Suprapubic skin (tissue), 3 donors: ENCODE results near the gene PRCC.

ENCODE experiments used
- POLR2AphosphoS5 ChIP-seq, 3 donors: sonication (generic); formaldehyde crosslinking; IDR thresholded peaks; one replicate each; pipeline ENCODE4 v1.6.1; 2017; ENCODE audit warnings: antibody characterized with exemption in 3 of 3
- TF ChIP-seq, protein P1 (sequence below), 2 donors: fragments of 200-600 bp in 1 of 2; fragments of 450-650 bp in 1 of 2; sonication (generic) in 1 of 2; IDR thresholded peaks; one replicate each; pipeline ENCODE4 v1.5.1; 2016 to 2019; ENCODE audit warnings: antibody characterized with exemption in 2 of 2, mild to moderate bottlenecking in 1 of 2, moderate library complexity in 1 of 2

DNA sequence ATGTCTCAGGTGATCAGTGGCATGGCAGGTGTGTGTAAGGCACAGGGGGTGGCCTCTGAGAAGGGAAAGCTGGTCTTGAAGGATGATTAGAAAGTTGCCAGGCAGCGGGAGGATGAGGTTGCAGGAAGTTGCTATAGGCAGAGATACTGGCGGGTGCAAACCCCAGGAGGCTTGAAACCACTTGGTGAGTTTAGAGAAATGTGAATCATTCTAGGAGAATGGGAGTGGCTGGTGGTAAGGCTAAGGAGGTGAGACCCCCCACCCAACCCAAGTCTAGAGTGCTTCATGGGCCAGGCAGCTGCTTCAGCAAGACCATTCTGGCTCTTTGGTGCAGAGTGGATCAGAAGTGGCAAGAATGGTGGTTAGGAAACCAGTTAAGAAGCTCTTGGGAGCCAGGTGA is 40.3 kb downstream of the PRCC start:
- TF ChIP-seq, protein P1, sequence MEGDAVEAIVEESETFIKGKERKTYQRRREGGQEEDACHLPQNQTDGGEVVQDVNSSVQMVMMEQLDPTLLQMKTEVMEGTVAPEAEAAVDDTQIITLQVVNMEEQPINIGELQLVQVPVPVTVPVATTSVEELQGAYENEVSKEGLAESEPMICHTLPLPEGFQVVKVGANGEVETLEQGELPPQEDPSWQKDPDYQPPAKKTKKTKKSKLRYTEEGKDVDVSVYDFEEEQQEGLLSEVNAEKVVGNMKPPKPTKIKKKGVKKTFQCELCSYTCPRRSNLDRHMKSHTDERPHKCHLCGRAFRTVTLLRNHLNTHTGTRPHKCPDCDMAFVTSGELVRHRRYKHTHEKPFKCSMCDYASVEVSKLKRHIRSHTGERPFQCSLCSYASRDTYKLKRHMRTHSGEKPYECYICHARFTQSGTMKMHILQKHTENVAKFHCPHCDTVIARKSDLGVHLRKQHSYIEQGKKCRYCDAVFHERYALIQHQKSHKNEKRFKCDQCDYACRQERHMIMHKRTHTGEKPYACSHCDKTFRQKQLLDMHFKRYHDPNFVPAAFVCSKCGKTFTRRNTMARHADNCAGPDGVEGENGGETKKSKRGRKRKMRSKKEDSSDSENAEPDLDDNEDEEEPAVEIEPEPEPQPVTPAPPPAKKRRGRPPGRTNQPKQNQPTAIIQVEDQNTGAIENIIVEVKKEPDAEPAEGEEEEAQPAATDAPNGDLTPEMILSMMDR (IDR thresholded peaks at IDR 0.05) = no peak
- TF ChIP-seq POLR2AphosphoS5 (IDR thresholded peaks at IDR 0.05) = no peak
